H9 (cell line): Measurements from ENCODE around the gene FTH1. TPM values are rescaled to one million over a fixed set of nuclear protein-coding genes. Genes with fewer than 3 reads are reported as not detected.

Experiments used
- DNase-seq: peaks from one replicate; pipeline ENCODE4 v3.0.0-alpha.2; 2017
- H2AFZ ChIP-seq: one replicate; pipeline ENCODE4 v1.6.1; 2013; ENCODE audit warnings: mild to moderate bottlenecking, low read length, control low read depth, moderate library complexity
- H2AK5ac ChIP-seq: 2 replicates; pipeline ENCODE4 v1.6.1; 2013; ENCODE audit warnings: low read length, control low read depth, mixed read lengths; ENCODE audit not compliant: insufficient read length
- H2BK120ac ChIP-seq: one replicate; pipeline ENCODE4 v1.6.1; 2013; ENCODE audit warnings: low read depth, mild to moderate bottlenecking, low read length, control low read depth, inconsistent platforms; ENCODE audit not compliant: poor library complexity, severe bottlenecking
- H2BK12ac ChIP-seq: 2 replicates; pipeline ENCODE4 v1.6.1; 2013; ENCODE audit warnings: low read length, control low read depth, mixed read lengths, low read depth; ENCODE audit not compliant: insufficient read length
- H2BK15ac ChIP-seq: 2 replicates; pipeline ENCODE4 v1.6.1; 2013; ENCODE audit warnings: low read depth, low read length, control low read depth
- H2BK20ac ChIP-seq: one replicate; pipeline ENCODE4 v1.6.1; 2013; ENCODE audit warnings: low read depth, mild to moderate bottlenecking, low read length, control low read depth, inconsistent platforms; ENCODE audit not compliant: poor library complexity, severe bottlenecking
- H2BK5ac ChIP-seq: 2 replicates; pipeline ENCODE4 v1.6.1; 2013; ENCODE audit warnings: low read length, control low read depth, mixed read lengths; ENCODE audit not compliant: insufficient read length
- H3K14ac ChIP-seq: 2 replicates; pipeline ENCODE4 v1.6.1; 2013; ENCODE audit warnings: low read length, control low read depth; ENCODE audit not compliant: insufficient read depth
- H3K18ac ChIP-seq: 2 replicates; pipeline ENCODE4 v1.6.1; 2013; ENCODE audit warnings: low read depth, mild to moderate bottlenecking, mixed read lengths, low read length, control low read depth; ENCODE audit not compliant: insufficient read length
- H3K23ac ChIP-seq: 2 replicates; pipeline ENCODE4 v1.6.1; 2013; ENCODE audit warnings: low read length, control low read depth, mixed read lengths, low read depth; ENCODE audit not compliant: insufficient read length
- H3K23me2 ChIP-seq: 2 replicates; pipeline ENCODE4 v1.6.1; 2013; ENCODE audit warnings: low read depth, mild to moderate bottlenecking, mixed read lengths, low read length, control low read depth; ENCODE audit not compliant: insufficient read length, poor library complexity, severe bottlenecking
- H3K27ac ChIP-seq: 2 replicates; pipeline ENCODE4 v1.5.1; 2013; ENCODE audit warnings: low read length, control low read depth, mixed read lengths, low read depth; ENCODE audit not compliant: insufficient read length
- H3K27me3 ChIP-seq: 2 replicates; pipeline ENCODE4 v1.6.1; 2013; ENCODE audit warnings: low read length, control low read depth, inconsistent platforms; ENCODE audit not compliant: insufficient read depth
- H3K4ac ChIP-seq: 2 replicates; pipeline ENCODE4 v1.6.1; 2013; ENCODE audit warnings: low read depth, mild to moderate bottlenecking, control low read depth, inconsistent platforms, low read length, moderate library complexity
- H3K4me1 ChIP-seq: 2 replicates; pipeline ENCODE4 v1.6.1; 2013; ENCODE audit warnings: low read length, control low read depth, inconsistent platforms; ENCODE audit not compliant: insufficient read depth
- H3K4me2 ChIP-seq: 2 replicates; pipeline ENCODE4 v1.6.1; 2013; ENCODE audit warnings: low read length, control low read depth, mixed read lengths; ENCODE audit not compliant: insufficient read length, insufficient read depth
- H3K56ac ChIP-seq: 2 replicates; pipeline ENCODE4 v1.6.1; 2013; ENCODE audit warnings: low read depth, mild to moderate bottlenecking, mixed read lengths, low read length, control low read depth; ENCODE audit not compliant: insufficient read length
- H3K79me1 ChIP-seq: 2 replicates; pipeline ENCODE4 v1.6.1; 2013; ENCODE audit warnings: low read depth, mild to moderate bottlenecking, moderate library complexity, low read length, control low read depth, inconsistent platforms; ENCODE audit not compliant: insufficient read depth, poor library complexity, severe bottlenecking
- H3K79me2 ChIP-seq: 2 replicates; pipeline ENCODE4 v1.6.1; 2013; ENCODE audit warnings: low read length, control low read depth, inconsistent platforms; ENCODE audit not compliant: insufficient read depth
- H3K9ac ChIP-seq: 2 replicates; pipeline ENCODE4 v1.6.1; 2013; ENCODE audit warnings: low read length, control low read depth, mixed read lengths; ENCODE audit not compliant: insufficient read length; ENCODE audit errors: extremely low read depth
- H3K9me3 ChIP-seq: one replicate; pipeline ENCODE4 v1.6.1; 2013; ENCODE audit warnings: low read depth, low read length, inconsistent platforms; ENCODE audit not compliant: control insufficient read depth
- H3T11ph ChIP-seq: one replicate; pipeline ENCODE4 v1.6.1; 2013; ENCODE audit warnings: mild to moderate bottlenecking, low read length, control low read depth, inconsistent platforms
- H4K20me1 ChIP-seq: one replicate; pipeline ENCODE4 v1.6.1; 2013; ENCODE audit not compliant: control insufficient read depth, insufficient read length, insufficient read depth
- H4K5ac ChIP-seq: 2 replicates; pipeline ENCODE4 v1.6.1; 2013; ENCODE audit warnings: low read depth, mild to moderate bottlenecking, mixed read lengths, low read length, control low read depth; ENCODE audit not compliant: insufficient read length
- H4K8ac ChIP-seq: replicated peaks from 2 replicates; pipeline ENCODE4 v1.6.1; 2013; ENCODE audit warnings: low read length, control low read depth, mixed read lengths, low read depth; ENCODE audit not compliant: insufficient read length
- H4K91ac ChIP-seq: 2 replicates; pipeline ENCODE4 v1.6.1; 2013; ENCODE audit warnings: low read depth, mild to moderate bottlenecking, moderate library complexity, mixed read lengths, low read length, control low read depth; ENCODE audit not compliant: insufficient read length
- H3K27ac Mint-ChIP-seq, 3 experiments: 2 replicates in 2 of 3; 3 replicates in 1 of 3; pipeline ENCODE4 v1.8.0; 2020 to 2021; ENCODE audit warnings: mixed read lengths in 3 of 3, mild to moderate bottlenecking in 1 of 3, moderate library complexity in 1 of 3
- H3K27me3 Mint-ChIP-seq: 2 replicates; pipeline ENCODE4 v1.8.0; 2021; ENCODE audit warnings: low read depth, mild to moderate bottlenecking, moderate library complexity, mixed read lengths
- H3K36me3 Mint-ChIP-seq, 3 experiments: 2 replicates in 2 of 3; 3 replicates in 1 of 3; pipeline ENCODE4 v1.8.0; 2020 to 2021; ENCODE audit warnings: low read depth in 3 of 3, mixed read lengths in 3 of 3; ENCODE audit not compliant: insufficient read depth in 1 of 3
- H3K4me1 Mint-ChIP-seq, 2 experiments: 2 replicates each; pipeline ENCODE4 v1.8.0; 2020; ENCODE audit warnings: mixed read lengths in 2 of 2
- H3K4me3 Mint-ChIP-seq, 2 experiments: 2 replicates in 1 of 2; 3 replicates in 1 of 2; pipeline ENCODE4 v1.8.0; 2020 to 2021; ENCODE audit warnings: mild to moderate bottlenecking in 2 of 2, mixed read lengths in 2 of 2, moderate library complexity in 1 of 2
- H3K9me3 Mint-ChIP-seq, 2 experiments: 2 replicates in 1 of 2; 3 replicates in 1 of 2; pipeline ENCODE4 v1.8.0; 2020; ENCODE audit warnings: mild to moderate bottlenecking in 2 of 2, mixed read lengths in 2 of 2, moderate library complexity in 1 of 2
- CTCF ChIP-seq: fragments of 200-600 bp; sonication (generic); conservative IDR thresholded peaks from 3 replicates; pipeline ENCODE4 v1.8.0; 2021; ENCODE audit warnings: antibody characterized with exemption, mild to moderate bottlenecking
- WGBS: extraction: QIAGEN DNeasy Blood & Tissue Kit; methylation state at CpG from one replicate; pipeline ENCODE4 v1.1.7; 2013; ENCODE audit warnings: missing lambda C conversion rate, low lambda C conversion rate, mixed read lengths; ENCODE audit not compliant: insufficient read length; ENCODE audit errors: extremely low coverage; 5-methylcytosine and 5-hydroxymethylcytosine counted together
- total RNA-seq: library from RNA; stranded (reverse); gene quantifications from 2 replicates; pipeline ENCODE4 v1.2.1, GENCODE V29; 2021

The FTH1 gene
- total RNA-seq, 1 experiment from 2014 or later: 1,505 TPM

GRCh38 chr11:61951484-61952135, 15.8 kb downstream of the FTH1 start:
- Histone ChIP-seq H3K18ac (no peak overlapping the region), H3K56ac (no peak overlapping the region), H2BK15ac (no peak overlapping the region), H3K27me3 (no peaks in the 10 kb centered on the region), H3K4me1 (no peaks in the 10 kb centered on the region; the same call in 1 of the 2 replicates), H4K91ac (no peak overlapping the region), H4K20me1 (no peaks in the 10 kb centered on the region), H3K79me1 (no peaks in the 10 kb centered on the region), H2BK12ac (no peak overlapping the region), H3K79me2 (no peaks in the 10 kb centered on the region), H2BK20ac (no peak overlapping the region), H3K9ac (no peak overlapping the region), H3K14ac (no peak overlapping the region), H2BK5ac (no peak overlapping the region), H3K27ac (no peak overlapping the region), H4K8ac (no peak overlapping the region), H4K5ac (no peak overlapping the region), H3K9me3 (no peaks in the 10 kb centered on the region), H3K23ac (no peak overlapping the region), H2AFZ (no peak overlapping the region), H2BK120ac (no peak overlapping the region), H3T11ph (no peak overlapping the region), H3K4me2 (no peak overlapping the region), H3K4ac (no peak overlapping the region), H2AK5ac (no peak overlapping the region), H3K23me2 (peaks cover 8% of the 10 kb centered on the region)
- DNase-seq: no peak
- Mint-ChIP-seq H3K4me1 (peaks cover 0 to 26% of the 10 kb centered on the region in 2 experiments; a peak in 3 of 4 replicates), H3K36me3 (no peaks in the 10 kb centered on the region), H3K27me3 (peaks cover 28% of the 10 kb centered on the region), H3K4me3 (no peak overlapping the region), H3K9me3 (no peaks in the 10 kb centered on the region; a peak in 1 of 5 replicates), H3K27ac (0 out of 7 replicates have a peak overlapping the region, but pooled peaks of 1 of the 3 experiments have one; percentile 70)
- TF ChIP-seq CTCF: no peak
- WGBS: no CpG with 5 or more reads among the region's 11 CpGs
